ENCODE data around the gene HBS1L.

Gene HBS1L

GRCh38 chr6:134995536-134995935, 59.1 kb downstream of the HBS1L start:
- DNase-seq = no peak

GRCh38 chr6:134994431-134994830, 60.2 kb downstream of the HBS1L start:
- DNase-seq = no peak

- no peak for DNase-seq
These were observed 62.5 kb downstream of the HBS1L start for GRCh38 chr6:134992155-134992554.

GRCh38 chr6:134990262-134990661, 64.4 kb downstream of the HBS1L start:
- DNase-seq = no peak

- DNase-seq = no peak
These were observed 69.8 kb downstream of the HBS1L start for GRCh38 chr6:134984821-134985220.

GRCh38 chr6:134983823-134984222, 70.8 kb downstream of the HBS1L start:
- no peak for DNase-seq

GRCh38 chr6:134982161-134982560, 72.5 kb downstream of the HBS1L start:
- no peak for DNase-seq

GRCh38 chr6:134980846-134981245, 73.8 kb downstream of the HBS1L start:
- no peak for DNase-seq

GRCh38 chr6:134979142-134979541, 75.5 kb downstream of the HBS1L start:
- no peak for DNase-seq

- DNase-seq = no peak
These were observed 80.3 kb downstream of the HBS1L start for GRCh38 chr6:134974370-134974769.

- DNase-seq = no peak
These were observed 86.9 kb downstream of the HBS1L start for GRCh38 chr6:134967711-134968110.

- no peak for DNase-seq
These were observed 90.0 kb downstream of the HBS1L start for GRCh38 chr6:134964451-134965203.

- DNase-seq = no peak
These were observed 92.2 kb downstream of the HBS1L start for GRCh38 chr6:134962421-134962820.

- no peak for DNase-seq
These were observed 93.3 kb downstream of the HBS1L start for GRCh38 chr6:134961366-134961765.

GRCh38 chr6:134959603-134960002, 95.0 kb downstream of the HBS1L start:
- DNase-seq = no peak

GRCh38 chr6:134956676-134957075, 97.9 kb downstream of the HBS1L start:
- DNase-seq = no peak

- DNase-seq = no peak
These were observed 98.6 kb downstream of the HBS1L start for GRCh38 chr6:134956032-134956431.

- DNase-seq = no peak
These were observed 100.2 kb downstream of the HBS1L start for GRCh38 chr6:134954272-134955000.

GRCh38 chr6:134951494-134952263, 102.9 kb downstream of the HBS1L start:
- no peak for DNase-seq

GRCh38 chr6:134950482-134950881, 104.1 kb downstream of the HBS1L start:
- DNase-seq = no peak

GRCh38 chr6:134949927-134950326, 104.7 kb downstream of the HBS1L start, which contains the start of gene ALDH8A1:
Gene ALDH8A1 (minus strand): TSS chr6:134950101. CDS start chr6:134950053, 48 bp downstream.
- no peak for DNase-seq

GRCh38 chr6:134948691-134949090, 105.9 kb downstream of the HBS1L start:
- DNase-seq = no peak

- DNase-seq = no peak
These were observed 106.5 kb downstream of the HBS1L start for GRCh38 chr6:134948142-134948541.

- DNase-seq = no peak
These were observed 109.6 kb downstream of the HBS1L start for GRCh38 chr6:134945045-134945444.
